B cell (primary cell): ENCODE measurements around the gene KDM3A. TPM values are rescaled to one million over a fixed set of nuclear protein-coding genes. Genes with fewer than 3 reads are reported as not detected.

ENCODE experiments used
- ATAC-seq: fragments of 200-7000 bp; cut with Tn5 transposase; one replicate; pipeline ENCODE4 v1.10.0; 2021; ENCODE audit warnings: low read depth, mild to moderate bottlenecking, moderate number of reproducible peaks, moderate library complexity
- CTCF ChIA-PET: fragments of 350-600 bp; sonication (Branson Sonifier 250); formaldehyde crosslinking; loops from one replicate; lab custom pipeline; 2021; ENCODE audit warnings: antibody characterized with exemption, inconsistent platforms; lab: Charles Lee
- POLR2A ChIA-PET: fragments of 350-600 bp; sonication (Branson Sonifier 250); formaldehyde crosslinking; loops from one replicate; lab custom pipeline; 2021; ENCODE audit warnings: antibody characterized with exemption; lab: Charles Lee
- DNase-seq: peaks from one replicate; pipeline ENCODE4 v3.0.0; 2013
- H2AFZ ChIP-seq: 2 replicates; pipeline ENCODE4 v1.6.1; 2012; ENCODE audit warnings: mild to moderate bottlenecking, low read depth, low read length; ENCODE audit not compliant: insufficient read depth, poor library complexity, severe bottlenecking
- H3K27ac ChIP-seq, 2 donors: 1 replicate in 1 of 2; 2 replicates in 1 of 2; pipeline ENCODE4 v1.5.1; 2012 to 2013; ENCODE audit warnings: low read length in 2 of 2, mild to moderate bottlenecking in 2 of 2, moderate library complexity in 1 of 2
- H3K27me3 ChIP-seq, 4 experiments: fragments of 200-600 bp in 1 of 4; sonication (generic) in 1 of 4; replicated peaks in 1 of 4; 1 replicate in 2 of 4; 2 replicates in 2 of 4; pipeline versions ENCODE4 v1.6.1 to v1.7.0; 2013 to 2016; ENCODE audit warnings: low read length in 3 of 4, mild to moderate bottlenecking in 2 of 4, mixed read lengths in 1 of 4, moderate library complexity in 1 of 4; ENCODE audit not compliant: insufficient read depth in 4 of 4, control insufficient read depth in 3 of 4; ENCODE audit errors: control extremely low read depth in 1 of 4
- H3K36me3 ChIP-seq, 2 experiments: replicated peaks in 1 of 2; 1 replicate in 1 of 2; 2 replicates in 1 of 2; pipeline versions ENCODE4 v1.6.1 to v1.7.1; 2013; ENCODE audit warnings: low read length in 1 of 2; ENCODE audit not compliant: insufficient read depth in 2 of 2, control insufficient read depth in 1 of 2; ENCODE audit errors: control extremely low read depth in 1 of 2, extremely low read depth in 1 of 2
- H3K4me1 ChIP-seq, 2 donors: fragments of 200-600 bp in 1 of 2; sonication (generic) in 1 of 2; 1 replicate in 1 of 2; 2 replicates in 1 of 2; pipeline versions ENCODE4 v1.5.1 to v1.6.1; 2013 to 2017; ENCODE audit warnings: low read length in 2 of 2; ENCODE audit not compliant: control insufficient read depth in 2 of 2, insufficient read depth in 2 of 2
- H3K4me2 ChIP-seq: replicated peaks from 2 replicates; pipeline ENCODE3; 2012; ENCODE audit warnings: mild to moderate bottlenecking, low read depth, low read length; ENCODE audit not compliant: poor library complexity, severe bottlenecking
- H3K4me3 ChIP-seq, 5 experiments: fragments of 200-600 bp in 1 of 5; sonication (generic) in 1 of 5; 1 replicate in 3 of 5; 2 replicates in 2 of 5; pipeline versions ENCODE4 v1.5.1 to v1.7.0; 2011 to 2016; ENCODE audit warnings: low read length in 4 of 5, mild to moderate bottlenecking in 4 of 5, low read depth in 2 of 5, control low read depth in 1 of 5, moderate library complexity in 1 of 5; ENCODE audit not compliant: insufficient read depth in 1 of 5; ENCODE audit errors: control extremely low read depth in 1 of 5, extremely low read depth in 1 of 5
- H3K79me2 ChIP-seq: fragments of 200-600 bp; sonication (generic); one replicate; pipeline ENCODE4 v1.6.0; 2016; ENCODE audit warnings: low read length; ENCODE audit not compliant: control insufficient read depth, insufficient read depth
- H3K9ac ChIP-seq: fragments of 200-600 bp; sonication (generic); 2 replicates; pipeline ENCODE4 v1.6.1; 2017; ENCODE audit warnings: mild to moderate bottlenecking, low read length, moderate library complexity
- H3K9me3 ChIP-seq, 3 donors: one replicate each; pipeline versions ENCODE4 v1.6.1 to v1.7.1; 2013; ENCODE audit warnings: low read length in 2 of 3; ENCODE audit not compliant: control insufficient read depth in 2 of 3, insufficient read depth in 1 of 3; ENCODE audit errors: control extremely low read depth in 1 of 3
- H4K20me1 ChIP-seq: 2 replicates; pipeline ENCODE4 v1.6.0; 2012; ENCODE audit warnings: mild to moderate bottlenecking, low read length; ENCODE audit not compliant: insufficient read depth, control insufficient read depth, poor library complexity, severe bottlenecking
- H3K27ac Mint-ChIP-seq: one replicate; pipeline ENCODE4 v1.8.0; 2021; ENCODE audit warnings: mixed read lengths
- H3K27me3 Mint-ChIP-seq: one replicate; pipeline ENCODE4 v1.8.0; 2021; ENCODE audit warnings: mixed read lengths
- H3K4me1 Mint-ChIP-seq: one replicate; pipeline ENCODE4 v1.8.0; 2021; ENCODE audit warnings: mixed read lengths
- H3K4me3 Mint-ChIP-seq: one replicate; pipeline ENCODE4 v1.8.0; 2021; ENCODE audit warnings: mixed read lengths
- H3K9me3 Mint-ChIP-seq: one replicate; pipeline ENCODE4 v1.8.0; 2022; ENCODE audit warnings: mixed read lengths; ENCODE audit not compliant: insufficient read depth
- CTCF ChIP-seq: fragments of 200-600 bp; IDR thresholded peaks from one replicate; pipeline ENCODE4 v1.8.0; 2022; ENCODE audit warnings: antibody characterized with exemption, mild to moderate bottlenecking
- EZH2 ChIP-seq: IDR thresholded peaks from 2 replicates; pipeline ENCODE4 v1.6.1; 2012; ENCODE audit warnings: borderline replicate concordance, low read depth, mild to moderate bottlenecking, moderate library complexity, low read length; ENCODE audit not compliant: insufficient read depth, poor library complexity, severe bottlenecking
- WGBS: methylation state at CpG from one replicate; pipeline ENCODE4 v1.1.5; 2013; ENCODE audit warnings: missing lambda C conversion rate; ENCODE audit not compliant: insufficient coverage; 5-methylcytosine and 5-hydroxymethylcytosine counted together
- intact Hi-C: fragments of 100-400 bp; cut with micrococcal nuclease; formaldehyde crosslinking; loops from one replicate; pipeline ENCODE4 v1.10.0; 2022
- polyA plus RNA-seq: library from polyadenylated mRNA; depleted of rRNA; stranded (reverse); fragments of >200 nt; gene quantifications from 2 replicates; pipeline ENCODE4 v1.2.3, GENCODE V29; 2012
- total RNA-seq, 2 donors: library from RNA; stranded (reverse); fragments of 120-200 nt in 1 of 2; gene quantifications; 1 replicate in 1 of 2; 2 replicates in 1 of 2; pipeline versions ENCODE4 v1.2.3 to v1.2.4, GENCODE V29; 2013 to 2022

Gene KDM3A
- total and polyA plus RNA-seq, 2 donors (not counting 1 experiment from before 2014, with no cell fraction given) = 27.7 to 107 TPM

GRCh38 chr2:86512892-86513291 lies 71.7 kb downstream of the KDM3A start:
- TF ChIP-seq CTCF (no peak), EZH2 (no peak)
- H3K9me3 Mint-ChIP-seq = no peaks in the 10 kb centered on the region
- Histone ChIP-seq H3K79me2 (peaks cover 32% of the 10 kb centered on the region), H3K4me3 (no peak overlapping the region), H3K36me3 (peaks cover 3 to 32% of the 10 kb centered on the region in 2 experiments), H3K9ac (no peak overlapping the region), H3K27ac (no peak overlapping the region), H3K4me1 (no peaks in the 10 kb centered on the region), H3K4me2 (no peak overlapping the region), H4K20me1 (peaks cover 10% of the 10 kb centered on the region), H3K27me3 (no peaks in the 10 kb centered on the region), H2AFZ (no peak overlapping the region), H3K9me3 (no peaks in the 10 kb centered on the region)
- peaks cover 1% of the 10 kb centered on the region for H3K4me1 Mint-ChIP-seq
- H3K27me3 Mint-ChIP-seq = no peaks in the 10 kb centered on the region
- ATAC-seq = no peak
- no peak overlapping the region for H3K4me3 Mint-ChIP-seq
- CTCF ChIA-PET = no interaction called here
- H3K27ac Mint-ChIP-seq = no peak overlapping the region
- intact Hi-C loops = no loop called here
- no CpG with 5 or more reads among the region's 2 CpGs for WGBS
- DNase-seq = no peak
- POLR2A ChIA-PET = no interaction called here

DNA sequence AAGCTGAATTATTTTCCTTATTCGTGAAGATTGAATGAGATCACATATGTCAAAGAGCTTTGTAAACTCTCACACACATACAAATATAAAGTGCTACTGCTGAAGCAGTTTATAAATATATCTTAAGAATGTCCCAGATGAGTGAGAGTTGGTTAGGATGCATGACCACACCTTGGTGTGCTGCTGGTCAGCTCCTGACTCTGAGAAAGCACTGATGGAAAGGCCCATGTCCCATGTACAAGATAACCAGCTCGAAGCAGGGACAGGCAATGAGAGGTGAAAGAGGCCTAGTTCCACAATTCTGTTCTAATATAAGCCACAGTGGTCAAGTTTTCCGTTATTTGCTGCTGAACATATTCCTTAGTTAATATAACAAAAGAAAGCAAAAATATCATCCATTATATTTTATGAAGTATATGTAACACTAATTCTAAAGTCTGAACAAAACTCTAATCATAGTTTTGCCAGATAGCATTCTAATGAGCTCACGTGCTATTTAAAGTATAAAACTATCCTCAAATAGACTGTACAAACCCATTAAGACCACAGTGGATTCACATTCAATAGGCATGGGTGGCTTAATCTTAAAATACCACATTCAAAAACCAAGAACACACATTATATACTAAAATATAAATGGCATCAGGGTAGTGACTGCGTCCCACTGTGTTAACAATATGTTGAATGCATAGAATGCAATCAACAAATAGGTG lies 72.9 kb downstream of the KDM3A start:
- no peak overlapping the region for H3K9ac ChIP-seq
- no peaks in the 10 kb centered on the region for H3K27me3 ChIP-seq
- peaks cover 1% of the 10 kb centered on the region for H3K4me1 Mint-ChIP-seq
- H3K36me3 ChIP-seq = peaks cover 0 to 20% of the 10 kb centered on the region in 2 experiments
- TF ChIP-seq EZH2 (no peak), CTCF (no peak)
- no CpG with 5 or more reads among the region's 5 CpGs for WGBS
- H3K27me3 Mint-ChIP-seq = no peaks in the 10 kb centered on the region
- intact Hi-C loops = no loop called here
- CTCF ChIA-PET = no interaction called here
- DNase-seq = no peak
- H4K20me1 ChIP-seq = peaks cover 10% of the 10 kb centered on the region
- H3K27ac ChIP-seq = no peak overlapping the region
- H2AFZ ChIP-seq = no peak overlapping the region
- H3K27ac Mint-ChIP-seq = no peak overlapping the region
- no peak overlapping the region for H3K4me2 ChIP-seq
- POLR2A ChIA-PET = no interaction called here
- H3K4me3 ChIP-seq = no peak overlapping the region
- peaks cover 0 to 3% (median 0%) of the 10 kb centered on the region in 3 donors for H3K9me3 ChIP-seq
- no peak for ATAC-seq
- H3K9me3 Mint-ChIP-seq = no peaks in the 10 kb centered on the region
- no peaks in the 10 kb centered on the region for H3K4me1 ChIP-seq
- no peak overlapping the region for H3K4me3 Mint-ChIP-seq
- H3K79me2 ChIP-seq = peaks cover 32% of the 10 kb centered on the region
